Erythroblast (primary cell): Measurements from ENCODE around the gene MT1M.

Experiments used
- DNase-seq, 2 experiments: peaks; one replicate each; lab custom pipeline; 2025; lab: John Stamatoyannopoulos, UW
- GATA1 ChIP-seq: IDR thresholded peaks from 2 replicates; pipeline ENCODE4 v1.6.1; 2011; ENCODE audit warnings: low read depth, mild to moderate bottlenecking, control low read depth, low read length, moderate library complexity
- POLR2A ChIP-seq: IDR thresholded peaks from 2 replicates; pipeline ENCODE4 v1.6.1; 2011; ENCODE audit warnings: mild to moderate bottlenecking, low read length

MT1M gene

DNA sequence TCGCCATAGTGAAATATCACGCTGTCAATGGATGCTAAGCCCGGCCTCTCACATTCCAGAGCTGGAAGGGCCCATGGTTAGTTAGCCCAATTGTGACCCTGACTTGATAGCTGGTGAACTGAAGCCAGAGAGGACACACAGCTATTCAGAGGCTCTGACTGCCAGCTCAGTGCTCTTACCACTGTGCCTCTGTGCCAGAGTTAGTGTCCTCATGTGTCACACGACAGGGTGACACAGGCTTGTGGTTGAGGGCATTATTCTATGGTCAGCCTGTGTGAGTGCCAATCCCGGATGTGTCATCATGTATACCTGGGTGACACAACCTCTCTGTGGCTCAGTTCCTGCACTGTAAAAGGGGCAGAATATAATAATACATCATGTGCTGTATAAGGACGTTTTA is 47.4 kb downstream of the MT1M start:
- DNase-seq = no peak
- TF ChIP-seq POLR2A (no peak), GATA1 (no peak)

DNA sequence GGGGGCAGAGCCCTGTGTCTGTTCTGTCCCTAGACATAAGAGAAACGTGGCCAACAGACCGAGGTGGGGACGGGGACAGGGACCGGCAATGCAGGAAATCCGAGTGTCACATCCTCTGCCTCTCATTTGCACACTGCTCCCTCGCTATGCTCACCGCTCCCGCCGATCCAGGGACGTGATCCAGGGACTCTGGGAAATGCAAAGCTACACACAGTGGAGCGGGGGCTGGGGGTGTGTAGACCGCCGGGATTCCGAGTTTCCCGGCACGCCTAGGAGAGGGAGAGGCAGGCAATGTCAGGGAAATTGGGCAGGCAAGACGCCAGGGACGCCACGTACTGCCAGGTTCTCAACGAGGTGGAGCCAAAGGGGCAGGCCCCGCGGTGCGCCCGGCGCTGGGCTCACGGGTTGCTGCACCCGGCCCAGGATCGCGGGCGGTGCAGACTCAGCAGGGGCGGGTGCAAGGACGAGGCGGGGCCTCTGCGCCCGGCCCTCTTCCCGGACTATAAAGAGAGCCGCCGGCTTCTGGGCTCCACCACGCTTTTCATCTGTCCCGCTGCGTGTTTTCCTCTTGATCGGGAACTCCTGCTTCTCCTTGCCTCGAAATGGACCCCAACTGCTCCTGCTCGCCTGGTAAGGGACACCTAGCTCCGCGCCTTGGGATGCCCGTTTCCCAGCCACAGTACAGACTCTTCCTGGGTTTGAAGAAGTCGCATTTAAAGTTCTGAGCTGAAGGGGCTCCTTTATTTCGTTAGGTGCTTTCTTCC is 49.7 kb downstream of the MT1M start, which contains the start of gene MT1X:
TSS of gene MT1X (plus strand) at position 532 of the 764 bp plus-strand sequence. CDS start at position 603, 71 bp downstream.
- peak; percentile 88 to 89 for DNase-seq
- TF ChIP-seq GATA1 (no peak), POLR2A (peak; percentile 48)

DNA sequence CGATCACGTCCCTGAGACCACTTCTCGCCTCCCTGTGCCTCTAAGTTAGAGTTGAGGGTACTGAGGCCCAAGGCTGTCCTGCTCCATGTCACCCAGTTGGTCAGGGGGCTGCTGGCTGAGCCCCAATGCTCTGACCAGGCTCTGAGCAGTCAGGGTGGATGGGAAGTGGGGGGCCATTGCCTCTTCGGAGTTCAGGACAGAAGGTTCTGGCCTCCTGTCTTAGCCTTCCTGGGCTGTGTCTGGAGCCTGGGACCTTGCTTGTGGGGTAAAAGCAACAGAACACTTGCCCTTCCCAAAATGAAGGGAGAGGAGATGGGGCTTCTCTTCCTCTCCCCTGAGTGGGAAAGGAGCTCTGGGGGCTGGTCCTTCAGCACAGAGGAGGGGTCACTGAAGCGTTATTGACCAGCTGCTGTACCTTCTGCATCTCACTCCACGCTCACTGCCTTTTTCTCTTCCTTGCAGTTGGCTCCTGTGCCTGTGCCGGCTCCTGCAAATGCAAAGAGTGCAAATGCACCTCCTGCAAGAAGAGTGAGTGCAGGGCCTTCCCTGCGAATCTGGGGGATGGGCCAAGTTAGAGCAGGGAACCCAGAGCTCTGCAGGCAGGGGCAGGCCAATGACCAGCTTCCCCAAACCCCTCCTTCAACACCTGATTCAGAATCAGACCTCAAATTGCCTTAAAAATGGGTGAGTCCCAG is 50.4 kb downstream of the MT1M start:
- DNase-seq = no peak
- TF ChIP-seq POLR2A = no peak
- TF ChIP-seq GATA1 = no peak
